Measurements from ENCODE around the gene PDE8A. TPM values are rescaled to one million over a fixed set of nuclear protein-coding genes. Genes with fewer than 3 reads are reported as not detected.
A peak's percentile ranks its signal among the peaks of the same experiment; 100 is the strongest.

PDE8A gene
- total RNA-seq, 1 experiment from 2014 or later = 32.0 TPM

- intact Hi-C loops (cut with micrococcal nuclease; ENCODE audit: unreplicated experiment) = no loop called here
- Mint-ChIP-seq H3K9me3 (ENCODE audit: unreplicated experiment) (no peaks in the 10 kb centered on the region), H3K36me3 (ENCODE audit: insufficient read depth, unreplicated experiment) (peaks cover 7% of the 10 kb centered on the region), H3K4me1 (ENCODE audit: low read depth, unreplicated experiment) (peaks cover 11% of the 10 kb centered on the region), H3K27me3 (ENCODE audit: insufficient read depth, unreplicated experiment) (no peaks in the 10 kb centered on the region), H3K27ac (ENCODE audit: unreplicated experiment) (peak overlapping the region; percentile 31), H3K4me3 (ENCODE audit: unreplicated experiment) (no peak overlapping the region)
- Histone ChIP-seq H3K4me1 (0 out of 2 replicates have a peak, but pooled peaks cover 5% of the 10 kb centered on the region), H3K9me3 (no peaks in the 10 kb centered on the region), H3K27me3 (replicated peaks; ENCODE audit: control insufficient read depth, insufficient read depth, low read length) (no peaks in the 10 kb centered on the region), H3K36me3 (ENCODE audit: control insufficient read depth, insufficient read depth, low read length) (no peaks in the 10 kb centered on the region), H3K4me3 (ENCODE audit: low read depth, low read length) (no peak overlapping the region)
- ChIA-PET CTCF (no interaction called here), POLR2A (no interaction called here)
- BruUV-seq (replicated peaks) = no TSS peak
- DNase-seq = no peak
- TF ChIP-seq CTCF (IDR thresholded peaks at IDR 0.05; ENCODE audit: insufficient read depth in 1 of 2, low read depth in 1 of 2, low read length in 1 of 2, severe bottlenecking in 1 of 2, unreplicated experiment in 1 of 2) = no peak
These were observed 142.5 kb downstream of the PDE8A start for GRCh38 chr15:85124173-85124572.

GRCh38 chr15:85125056-85125661 is 143.5 kb downstream of the PDE8A start:
- Histone ChIP-seq H3K27me3 (replicated peaks; ENCODE audit: control insufficient read depth, insufficient read depth, low read length) (no peaks in the 10 kb centered on the region), H3K36me3 (ENCODE audit: control insufficient read depth, insufficient read depth, low read length) (no peaks in the 10 kb centered on the region), H3K4me3 (ENCODE audit: low read depth, low read length) (no peak overlapping the region), H3K4me1 (0 out of 2 replicates have a peak, but pooled peaks cover 5% of the 10 kb centered on the region), H3K9me3 (no peaks in the 10 kb centered on the region)
- CTCF ChIA-PET = no interaction called here
- BruUV-seq (replicated peaks) = no TSS peak
- H3K9me3 Mint-ChIP-seq (ENCODE audit: unreplicated experiment) = no peaks in the 10 kb centered on the region
- no peak overlapping the region for H3K4me3 Mint-ChIP-seq (ENCODE audit: unreplicated experiment)
- no peak for TF ChIP-seq CTCF (IDR thresholded peaks at IDR 0.05; ENCODE audit: insufficient read depth in 1 of 2, low read depth in 1 of 2, low read length in 1 of 2, severe bottlenecking in 1 of 2, unreplicated experiment in 1 of 2)
- POLR2A ChIA-PET = no interaction called here
- H3K36me3 Mint-ChIP-seq (ENCODE audit: insufficient read depth, unreplicated experiment) = peaks cover 7% of the 10 kb centered on the region
- no peak overlapping the region for H3K27ac Mint-ChIP-seq (ENCODE audit: unreplicated experiment)
- DNase-seq = no peak
- H3K27me3 Mint-ChIP-seq (ENCODE audit: insufficient read depth, unreplicated experiment) = no peaks in the 10 kb centered on the region
- intact Hi-C loops (cut with micrococcal nuclease; ENCODE audit: unreplicated experiment) = no loop called here
- H3K4me1 Mint-ChIP-seq (ENCODE audit: low read depth, unreplicated experiment) = peaks cover 11% of the 10 kb centered on the region

- intact Hi-C loops (cut with micrococcal nuclease; ENCODE audit: unreplicated experiment) = no loop called here
- Histone ChIP-seq H3K36me3 (ENCODE audit: control insufficient read depth, insufficient read depth, low read length) (no peaks in the 10 kb centered on the region), H3K4me1 (0 out of 2 replicates have a peak, but pooled peaks cover 5% of the 10 kb centered on the region), H3K9me3 (no peaks in the 10 kb centered on the region), H3K27me3 (replicated peaks; ENCODE audit: control insufficient read depth, insufficient read depth, low read length) (no peaks in the 10 kb centered on the region), H3K4me3 (ENCODE audit: low read depth, low read length) (no peak overlapping the region)
- no peak overlapping the region for H3K27ac Mint-ChIP-seq (ENCODE audit: unreplicated experiment)
- H3K9me3 Mint-ChIP-seq (ENCODE audit: unreplicated experiment) = peaks cover 7% of the 10 kb centered on the region
- H3K27me3 Mint-ChIP-seq (ENCODE audit: insufficient read depth, unreplicated experiment) = no peaks in the 10 kb centered on the region
- no peak for TF ChIP-seq CTCF (IDR thresholded peaks at IDR 0.05; ENCODE audit: insufficient read depth in 1 of 2, low read depth in 1 of 2, low read length in 1 of 2, severe bottlenecking in 1 of 2, unreplicated experiment in 1 of 2)
- H3K4me1 Mint-ChIP-seq (ENCODE audit: low read depth, unreplicated experiment) = peaks cover 11% of the 10 kb centered on the region
- no peak for DNase-seq
- no peak overlapping the region for H3K4me3 Mint-ChIP-seq (ENCODE audit: unreplicated experiment)
- peaks cover 18% of the 10 kb centered on the region for H3K36me3 Mint-ChIP-seq (ENCODE audit: insufficient read depth, unreplicated experiment)
- ChIA-PET POLR2A (no interaction called here), CTCF (no interaction called here)
- BruUV-seq (replicated peaks) = no TSS peak
These were observed 147.0 kb downstream of the PDE8A start for GRCh38 chr15:85128621-85129020.
